GM12864 (cell line): ENCODE data around the gene RNF114.
"Not testable (repeated sequence)": the region's sequence is repeated elsewhere in the genome, so short reads cannot be mapped to it uniquely, and the experiment has no call there.

Experiments
- DNase-seq: peaks from one replicate; pipeline ENCODE4 v3.0.0-alpha.2; 2011; ENCODE audit warnings: low read depth
- H3K4me3 ChIP-seq: 2 replicates; pipeline ENCODE4 v1.5.1; 2011; ENCODE audit warnings: mild to moderate bottlenecking, low read depth, low read length, control low read depth
- TF ChIP-seq, protein P1 (sequence below): IDR thresholded peaks from 2 replicates; pipeline ENCODE4 v1.5.1; 2011; ENCODE audit warnings: low read depth, mild to moderate bottlenecking, moderate library complexity, low read length, control low read depth, inconsistent platforms; ENCODE audit errors: missing control alignments

RNF114 gene

DNA sequence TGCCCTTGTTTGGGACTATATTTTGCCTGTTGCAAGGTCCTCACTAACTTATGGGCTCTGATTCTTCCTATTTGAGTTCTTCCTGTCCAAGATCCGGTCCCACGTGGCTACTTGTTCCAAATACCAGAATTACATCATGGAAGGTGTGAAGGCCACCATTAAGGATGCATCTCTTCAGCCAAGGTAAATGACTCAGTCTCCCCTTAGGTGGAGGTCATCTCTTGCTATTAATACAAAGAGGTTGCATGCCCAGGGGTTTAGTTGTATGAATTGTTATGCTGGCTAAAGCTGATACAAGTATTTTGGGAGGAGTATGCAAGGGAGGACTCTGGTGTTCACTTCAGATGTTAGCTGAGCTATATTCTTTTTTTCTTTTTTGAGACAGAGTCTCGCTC lies 9.1 kb downstream of the RNF114 start:
- no peak overlapping the region for H3K4me3 ChIP-seq
- no peak for DNase-seq
- TF ChIP-seq, protein P1, sequence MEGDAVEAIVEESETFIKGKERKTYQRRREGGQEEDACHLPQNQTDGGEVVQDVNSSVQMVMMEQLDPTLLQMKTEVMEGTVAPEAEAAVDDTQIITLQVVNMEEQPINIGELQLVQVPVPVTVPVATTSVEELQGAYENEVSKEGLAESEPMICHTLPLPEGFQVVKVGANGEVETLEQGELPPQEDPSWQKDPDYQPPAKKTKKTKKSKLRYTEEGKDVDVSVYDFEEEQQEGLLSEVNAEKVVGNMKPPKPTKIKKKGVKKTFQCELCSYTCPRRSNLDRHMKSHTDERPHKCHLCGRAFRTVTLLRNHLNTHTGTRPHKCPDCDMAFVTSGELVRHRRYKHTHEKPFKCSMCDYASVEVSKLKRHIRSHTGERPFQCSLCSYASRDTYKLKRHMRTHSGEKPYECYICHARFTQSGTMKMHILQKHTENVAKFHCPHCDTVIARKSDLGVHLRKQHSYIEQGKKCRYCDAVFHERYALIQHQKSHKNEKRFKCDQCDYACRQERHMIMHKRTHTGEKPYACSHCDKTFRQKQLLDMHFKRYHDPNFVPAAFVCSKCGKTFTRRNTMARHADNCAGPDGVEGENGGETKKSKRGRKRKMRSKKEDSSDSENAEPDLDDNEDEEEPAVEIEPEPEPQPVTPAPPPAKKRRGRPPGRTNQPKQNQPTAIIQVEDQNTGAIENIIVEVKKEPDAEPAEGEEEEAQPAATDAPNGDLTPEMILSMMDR, result no peak

DNA sequence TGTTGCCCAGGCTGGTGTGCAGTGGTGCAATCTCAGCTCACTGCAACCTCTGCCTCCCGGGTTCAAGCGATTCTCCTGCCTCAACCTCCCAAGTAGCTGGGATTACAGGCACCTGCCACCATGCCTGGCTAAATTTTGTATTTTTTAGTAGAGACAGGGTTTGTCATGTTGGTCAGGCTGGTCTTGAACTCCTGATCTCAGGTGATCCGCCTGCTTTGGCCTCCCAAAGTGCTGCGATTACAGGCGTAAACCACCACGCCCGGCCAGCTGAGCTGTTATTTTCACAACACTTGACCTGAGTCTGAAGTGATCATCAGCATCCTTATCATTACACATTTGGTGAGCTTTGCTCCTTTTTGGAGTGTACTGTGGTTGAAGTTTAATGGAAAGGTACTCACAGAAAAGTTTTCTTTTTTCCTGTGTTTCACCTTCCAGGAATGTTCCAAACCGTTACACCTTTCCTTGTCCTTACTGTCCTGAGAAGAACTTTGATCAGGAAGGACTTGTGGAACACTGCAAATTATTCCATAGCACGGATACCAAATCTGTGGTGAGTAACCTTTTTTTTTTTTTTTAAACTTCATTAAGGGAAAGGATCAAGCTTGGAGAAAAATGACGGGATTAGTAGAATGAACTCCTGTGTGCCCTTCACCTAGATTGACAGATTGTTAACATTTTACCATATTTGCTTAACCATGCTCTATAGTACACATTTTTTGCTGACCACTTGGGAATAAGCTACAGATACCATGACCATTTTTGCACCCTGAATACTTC lies 9.7 kb downstream of the RNF114 start:
- no peak for DNase-seq

DNA sequence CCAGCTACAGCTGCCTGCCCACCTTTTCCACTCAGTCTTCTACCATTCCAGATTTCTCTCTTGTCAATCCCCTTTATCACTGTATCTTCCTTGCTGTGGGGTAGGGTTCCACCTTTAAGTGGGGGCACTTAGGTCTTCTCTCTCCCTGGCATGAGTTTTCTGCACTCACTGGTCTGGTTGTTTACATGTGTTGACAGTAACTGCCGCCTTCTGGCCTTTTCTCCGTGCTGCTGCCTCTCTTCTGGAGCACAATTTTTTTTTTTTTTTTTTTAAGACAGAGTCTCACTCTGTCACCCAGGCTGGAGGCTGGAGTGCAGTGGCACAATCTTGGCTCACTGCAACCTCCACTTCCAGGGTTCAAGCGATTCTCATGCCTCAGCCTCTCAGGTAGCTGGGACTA lies 12.0 kb downstream of the RNF114 start:
- DNase-seq, result no peak
- no peak overlapping the region for H3K4me3 ChIP-seq
- TF ChIP-seq, protein P1, result no peak

More for the DNA sequence above, 9.7 kb downstream of the RNF114 start:
- TF ChIP-seq, protein P1, result no peak
- H3K4me3 ChIP-seq, result no peak overlapping the region

DNA sequence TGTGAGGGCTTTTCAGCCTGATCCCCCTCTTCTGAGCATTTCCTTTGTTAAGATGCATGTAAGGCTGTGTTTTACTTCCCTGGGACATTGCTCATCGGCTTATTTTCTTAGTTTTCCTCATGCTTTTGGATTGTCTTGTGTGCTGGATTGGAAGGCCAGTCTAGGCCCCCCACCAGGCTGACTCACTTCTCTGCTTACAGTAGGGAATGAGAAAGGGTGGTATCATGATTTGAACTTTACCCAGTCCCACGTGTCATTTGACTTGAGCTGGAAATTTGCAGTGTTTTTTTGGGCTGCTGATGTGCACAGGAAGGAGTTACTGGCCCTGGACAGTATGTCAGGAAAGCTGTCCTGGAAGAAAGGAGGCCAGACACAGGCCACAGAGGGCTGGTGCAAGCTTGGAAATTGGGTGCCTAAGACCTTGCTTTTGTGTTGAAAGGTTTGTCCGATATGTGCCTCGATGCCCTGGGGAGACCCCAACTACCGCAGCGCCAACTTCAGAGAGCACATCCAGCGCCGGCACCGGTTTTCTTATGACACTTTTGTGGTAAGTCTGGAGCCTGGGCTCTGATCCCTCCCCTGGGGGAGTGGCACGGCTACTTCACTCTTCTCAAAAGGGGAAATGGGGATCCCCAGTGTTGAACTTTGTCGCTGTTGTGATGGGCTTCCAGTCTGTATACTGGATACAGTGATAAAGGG lies 12.8 kb downstream of the RNF114 start:
- no peak for DNase-seq
- TF ChIP-seq, protein P1, result no peak
- no peak overlapping the region for H3K4me3 ChIP-seq

DNA sequence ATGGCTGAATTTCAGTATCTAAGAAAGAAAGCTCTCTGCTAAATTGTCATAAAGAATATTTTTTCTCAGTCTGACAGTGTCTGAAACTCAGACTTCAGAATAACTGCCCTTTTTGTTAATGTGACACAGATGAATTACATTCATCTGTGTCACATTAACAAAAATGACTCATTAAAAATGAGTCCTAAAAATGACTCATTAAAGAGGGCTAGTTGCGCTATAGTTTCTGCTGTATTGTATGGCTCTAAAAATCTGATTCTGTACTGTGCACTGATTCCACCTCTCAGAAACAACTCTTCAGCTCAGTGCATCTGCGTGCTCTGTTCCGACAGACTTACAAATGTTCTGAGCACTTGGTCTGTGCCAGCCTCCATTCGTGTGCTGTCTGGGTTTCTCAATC lies 15.0 kb downstream of the RNF114 start:
- TF ChIP-seq, protein P1, result no peak
- H3K4me3 ChIP-seq, result no peak overlapping the region
- DNase-seq, result no peak

DNA sequence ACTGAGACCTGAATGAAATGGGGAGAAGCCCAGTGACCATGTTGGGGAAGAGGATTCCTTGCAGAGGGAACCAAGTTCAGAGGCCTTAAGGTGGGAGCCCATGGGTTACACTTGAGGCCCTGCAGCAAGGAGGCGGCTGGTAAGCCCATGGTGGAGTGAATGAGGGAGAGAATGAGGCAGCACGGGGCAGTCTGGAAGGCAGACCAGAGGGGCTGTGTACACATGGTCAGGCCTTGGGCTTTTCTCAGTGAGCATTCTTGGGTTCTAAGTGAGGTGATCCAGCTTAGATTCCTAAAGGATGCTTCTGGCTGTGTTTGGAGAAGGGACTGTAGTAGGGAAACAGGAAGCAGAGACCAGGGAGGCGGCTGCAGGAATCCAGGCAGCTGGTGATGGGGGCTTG lies 19.0 kb downstream of the RNF114 start:
- no peak overlapping the region for H3K4me3 ChIP-seq
- TF ChIP-seq, protein P1, result no peak
- no peak for DNase-seq

DNA sequence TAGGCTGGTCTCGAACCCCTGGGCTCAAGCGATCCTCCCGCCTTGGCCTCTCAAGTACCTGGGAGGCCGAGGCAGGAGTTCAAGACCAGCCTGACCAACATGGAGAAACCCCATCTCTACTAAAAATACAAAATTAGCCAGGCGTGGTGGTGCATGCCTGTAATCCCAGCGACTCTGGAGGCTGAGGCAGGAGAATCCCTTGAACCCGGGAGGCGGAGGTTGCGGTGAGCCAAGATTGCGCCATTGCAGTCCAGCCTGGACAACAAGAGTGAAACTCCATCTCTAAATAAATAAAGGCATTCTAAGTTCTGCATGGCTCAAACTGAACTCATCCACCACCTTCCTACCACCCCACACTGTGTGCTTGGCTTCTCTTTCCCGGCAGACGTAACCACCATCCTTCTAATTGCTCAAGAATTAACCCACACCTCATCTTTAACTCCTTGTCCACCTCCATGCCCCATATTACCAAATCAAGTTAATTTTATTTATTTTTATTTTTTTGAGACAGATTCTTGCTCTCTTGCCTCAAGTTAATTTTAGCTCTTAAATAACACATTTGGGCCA lies 19.7 kb downstream of the RNF114 start:
- not testable (repeated sequence) for H3K4me3 ChIP-seq, DNase-seq
